Type B pancreatic cell (in vitro differentiated cells): Measurements from ENCODE around the gene ZFP36. TPM values are rescaled to one million over a fixed set of nuclear protein-coding genes. Genes with fewer than 3 reads are reported as not detected.

ENCODE experiments used
- DNase-seq: peaks from one replicate; pipeline ENCODE4 v3.0.0; 2021; ENCODE audit warnings: mixed read lengths; ENCODE audit not compliant: unreplicated experiment; ENCODE audit errors: extremely low spot score
- H3K27ac Mint-ChIP-seq: 2 replicates; pipeline ENCODE4 v1.8.0; 2021; ENCODE audit warnings: mild to moderate bottlenecking, mixed read lengths
- H3K27me3 Mint-ChIP-seq: 2 replicates; pipeline ENCODE4 v1.8.0; 2021; ENCODE audit warnings: mixed read lengths
- H3K36me3 Mint-ChIP-seq: 2 replicates; pipeline ENCODE4 v1.8.0; 2021; ENCODE audit warnings: mixed read lengths
- H3K4me1 Mint-ChIP-seq: one replicate; pipeline ENCODE4 v1.8.0; 2021; ENCODE audit warnings: mixed read lengths; ENCODE audit not compliant: unreplicated experiment
- H3K4me3 Mint-ChIP-seq: 2 replicates; pipeline ENCODE4 v1.8.0; 2021; ENCODE audit warnings: mild to moderate bottlenecking, mixed read lengths
- H3K9me3 Mint-ChIP-seq: 2 replicates; pipeline ENCODE4 v1.8.0; 2021; ENCODE audit warnings: mixed read lengths
- CTCF ChIP-seq: fragments of 200-600 bp; sonication (generic); conservative IDR thresholded peaks from 2 replicates; pipeline ENCODE4 v1.5.0; 2021; ENCODE audit warnings: antibody characterized with exemption, mild to moderate bottlenecking
- total RNA-seq: library from RNA; stranded (reverse); gene quantifications from 2 replicates; pipeline ENCODE4 v1.2.1, GENCODE V29; 2021; ENCODE audit warnings: low replicate concordance

ZFP36 gene
- total RNA-seq, 1 donor from 2014 or later = 36.0 TPM

- Mint-ChIP-seq H3K36me3 (peaks cover 13% of the 10 kb centered on the region), H3K4me1 (no peaks in the 10 kb centered on the region), H3K27ac (peak overlapping the region; percentile 62), H3K9me3 (no peaks in the 10 kb centered on the region), H3K4me3 (no peak overlapping the region), H3K27me3 (no peaks in the 10 kb centered on the region)
- TF ChIP-seq CTCF = no peak
- DNase-seq = no peak
Observed at GRCh38 chr19:39381910-39382611, 24.6 kb upstream of the ZFP36 start.

- Mint-ChIP-seq H3K27me3 (no peaks in the 10 kb centered on the region), H3K4me3 (no peak overlapping the region), H3K9me3 (no peaks in the 10 kb centered on the region), H3K4me1 (no peaks in the 10 kb centered on the region), H3K36me3 (peaks cover 15% of the 10 kb centered on the region), H3K27ac (no peak overlapping the region)
- no peak for TF ChIP-seq CTCF
- no peak for DNase-seq
Observed at GRCh38 chr19:39382991-39383828, 23.4 kb upstream of the ZFP36 start.

- peaks cover 1% of the 10 kb centered on the region for H3K4me1 Mint-ChIP-seq
- peaks cover 14% of the 10 kb centered on the region for H3K36me3 Mint-ChIP-seq
- H3K4me3 Mint-ChIP-seq = no peak overlapping the region
- no peak for DNase-seq
- peak overlapping the region; percentile 57 for H3K27ac Mint-ChIP-seq
- no peaks in the 10 kb centered on the region for H3K27me3 Mint-ChIP-seq
- TF ChIP-seq CTCF = no peak
- H3K9me3 Mint-ChIP-seq = no peaks in the 10 kb centered on the region
Observed at GRCh38 chr19:39384839-39385568, 21.6 kb upstream of the ZFP36 start.

GRCh38 chr19:39385629-39386411, 20.8 kb upstream of the ZFP36 start:
- Mint-ChIP-seq H3K36me3 (peaks cover 13% of the 10 kb centered on the region), H3K9me3 (no peaks in the 10 kb centered on the region), H3K27me3 (no peaks in the 10 kb centered on the region), H3K4me1 (peaks cover 6% of the 10 kb centered on the region), H3K4me3 (no peak overlapping the region), H3K27ac (peak overlapping the region; percentile 57)
- no peak for TF ChIP-seq CTCF
- no peak for DNase-seq

GRCh38 chr19:39386557-39386956, 20.1 kb upstream of the ZFP36 start:
- H3K27me3 Mint-ChIP-seq = no peaks in the 10 kb centered on the region
- peaks cover 12% of the 10 kb centered on the region for H3K4me1 Mint-ChIP-seq
- no peak for TF ChIP-seq CTCF
- H3K9me3 Mint-ChIP-seq = no peaks in the 10 kb centered on the region
- H3K36me3 Mint-ChIP-seq = peaks cover 12% of the 10 kb centered on the region
- no peak overlapping the region for H3K27ac Mint-ChIP-seq
- DNase-seq = no peak
- H3K4me3 Mint-ChIP-seq = no peak overlapping the region
